GM10266 (cell line): Measurements from ENCODE around the gene CDPF1.

Experiments
- DNase-seq: peaks from one replicate; pipeline ENCODE4 v3.0.0; 2012; ENCODE audit errors: extremely low spot score
- CTCF ChIP-seq: IDR thresholded peaks from 2 replicates; pipeline ENCODE4 v1.5.1; 2012; ENCODE audit warnings: mild to moderate bottlenecking, low read depth; ENCODE audit not compliant: control insufficient read depth, insufficient read depth; ENCODE audit errors: missing control alignments

Gene CDPF1

GRCh38 chr22:46245511-46245910, 4.6 kb downstream of the CDPF1 start:
- no peak for DNase-seq
- TF ChIP-seq CTCF, result no peak

GRCh38 chr22:46244771-46245170, 5.3 kb downstream of the CDPF1 start:
- TF ChIP-seq CTCF, result no peak
- DNase-seq, result no peak

DNA sequence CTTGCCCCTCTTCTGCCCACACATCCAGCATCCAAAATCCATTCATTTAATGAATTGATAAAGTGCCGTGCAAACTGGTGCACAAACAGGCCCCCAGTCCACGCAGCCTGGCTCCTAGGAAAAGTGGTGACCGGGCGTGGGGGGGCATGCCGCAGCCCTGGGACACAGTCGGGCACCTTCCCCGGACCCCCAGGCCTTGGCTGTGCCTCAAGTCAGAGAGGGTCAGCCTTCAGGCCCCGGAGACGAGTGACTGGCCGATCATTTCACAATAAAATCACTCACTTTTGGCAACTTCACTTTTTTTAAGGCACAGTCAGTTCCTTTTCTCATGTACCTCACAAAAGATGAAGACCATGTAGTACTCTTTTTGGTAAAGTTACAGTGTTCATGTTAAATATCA, 8.0 kb downstream of the CDPF1 start:
- no peak for TF ChIP-seq CTCF
- DNase-seq, result no peak

DNA sequence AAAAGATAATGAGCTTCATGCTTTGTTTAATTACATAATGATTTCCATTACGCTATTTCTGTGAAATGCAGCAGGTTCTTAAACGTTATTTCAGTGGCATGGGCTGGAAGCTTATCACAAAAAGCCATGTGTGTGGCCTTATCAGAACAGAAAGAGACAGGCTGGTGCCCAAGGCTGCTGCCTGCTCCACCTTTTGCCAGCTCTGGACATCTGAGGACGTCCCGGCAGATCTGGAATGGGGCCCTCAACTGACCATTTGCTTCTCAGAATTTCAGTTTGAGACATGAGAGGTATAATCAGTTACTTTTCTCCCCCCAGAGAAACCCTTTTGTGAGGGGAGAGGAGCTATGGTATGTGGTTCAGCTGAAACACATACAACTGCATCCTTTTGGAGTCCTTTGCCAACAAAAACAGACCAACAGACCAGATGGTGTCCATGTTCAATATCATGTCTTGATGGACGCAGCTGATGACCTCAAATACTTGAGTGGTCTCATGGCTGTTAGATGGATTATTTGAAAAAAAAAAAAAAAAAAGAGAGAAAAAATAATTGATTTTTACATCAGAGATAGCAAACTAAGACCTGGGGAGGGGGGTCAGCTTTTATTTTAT, 8.6 kb downstream of the CDPF1 start:
- TF ChIP-seq CTCF, result no peak
- DNase-seq, result no peak

DNA sequence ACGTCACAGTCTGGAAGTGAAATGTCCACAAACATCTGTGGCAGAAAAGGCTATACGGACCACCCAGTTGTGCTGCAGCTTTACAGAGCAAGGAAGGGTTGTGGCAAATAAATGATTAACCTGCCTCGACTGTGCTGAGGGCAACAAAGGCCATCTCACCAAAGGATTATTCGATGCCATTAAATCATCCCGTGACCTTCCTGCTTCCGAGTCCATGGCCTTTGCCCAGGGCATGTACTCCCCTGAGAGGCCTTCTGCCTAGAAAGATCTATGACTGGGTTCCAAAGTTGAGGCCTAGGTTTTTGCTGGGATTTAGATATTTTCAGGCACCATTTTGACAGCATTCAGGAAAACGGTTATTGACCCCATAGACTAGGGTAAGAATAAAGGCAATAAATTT, 9.2 kb downstream of the CDPF1 start:
- DNase-seq, result no peak
- no peak for TF ChIP-seq CTCF

DNA sequence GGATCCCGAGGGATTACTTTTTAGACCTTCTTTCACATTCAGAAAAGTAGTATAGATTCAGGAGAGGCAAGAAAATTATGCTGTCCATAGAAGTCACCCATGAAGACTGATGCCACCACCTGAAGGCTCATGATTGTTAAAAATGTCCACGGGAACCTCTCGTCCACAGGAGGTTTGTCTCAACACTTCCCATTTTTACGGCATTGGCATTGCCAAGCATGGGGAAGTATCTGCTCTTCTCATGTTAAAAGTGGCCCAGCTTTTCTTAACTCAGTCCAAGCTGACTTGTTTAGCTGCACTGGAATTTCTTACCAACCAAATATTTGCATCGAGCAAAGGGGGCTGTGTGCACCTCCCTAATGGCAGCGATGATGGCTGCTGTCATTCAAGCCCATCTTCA, 9.6 kb downstream of the CDPF1 start:
- no peak for TF ChIP-seq CTCF
- DNase-seq, result no peak

- no peak for TF ChIP-seq CTCF
- no peak for DNase-seq
Measured at GRCh38 chr22:46240073-46240472, 10.0 kb downstream of the CDPF1 start.
